SK-N-SH treated with all-trans-retinoic acid at 6 μM for 48 hours (cell line): Measurements from ENCODE around the gene SLC16A4.

ENCODE experiments used
- ATAC-seq: fragments of 200-7000 bp; cut with Tn5 transposase; 3 replicates; pipeline ENCODE4 v1.9.1; 2020; ENCODE audit warnings: mild to moderate bottlenecking, moderate library complexity
- BACH2 ChIP-seq: fragments of 250-450 bp; sonication (Bioruptor Pico); IDR thresholded peaks from 2 replicates; pipeline ENCODE4 v1.9.0; 2021; ENCODE audit warnings: mild to moderate bottlenecking, borderline replicate concordance
- ESRRG ChIP-seq: fragments of 250-450 bp; sonication (Bioruptor Pico); IDR thresholded peaks from 2 replicates; pipeline ENCODE4 v1.6.1; 2021; ENCODE audit warnings: mild to moderate bottlenecking
- GLIS3 ChIP-seq: fragments of 250-450 bp; sonication (Bioruptor Pico); IDR thresholded peaks from 2 replicates; pipeline ENCODE4 v1.5.0; 2020; ENCODE audit warnings: mild to moderate bottlenecking, moderate library complexity
- ISL1 ChIP-seq: fragments of 250-450 bp; sonication (Bioruptor Pico); IDR thresholded peaks from 2 replicates; pipeline ENCODE4 v2.1.2; 2022; ENCODE audit warnings: mild to moderate bottlenecking, moderate library complexity
- OSR1 ChIP-seq: fragments of 250-450 bp; sonication (Bioruptor Pico); IDR thresholded peaks from 2 replicates; pipeline ENCODE4 v1.8.0; 2022; ENCODE audit warnings: moderate library complexity, mild to moderate bottlenecking, inconsistent platforms
- PPARA ChIP-seq: fragments of 250-450 bp; sonication (Bioruptor Pico); IDR thresholded peaks from 2 replicates; pipeline ENCODE4 v1.5.0; 2020; ENCODE audit warnings: mild to moderate bottlenecking, borderline replicate concordance
- RARB ChIP-seq: fragments of 250-450 bp; sonication (Bioruptor Pico); IDR thresholded peaks from 2 replicates; pipeline ENCODE4 v1.8.0; 2021; ENCODE audit warnings: mild to moderate bottlenecking, moderate library complexity
- TCF4 ChIP-seq: fragments of 250-450 bp; sonication (Bioruptor Pico); IDR thresholded peaks from 2 replicates; pipeline ENCODE4 v1.8.0; 2021; ENCODE audit warnings: mild to moderate bottlenecking, moderate library complexity, borderline replicate concordance
- TOX ChIP-seq: fragments of 250-450 bp; sonication (Bioruptor Pico); IDR thresholded peaks from 2 replicates; pipeline ENCODE4 v1.8.0; 2021; ENCODE audit warnings: mild to moderate bottlenecking, moderate library complexity, borderline replicate concordance
- ZC3H10 ChIP-seq: fragments of 250-450 bp; sonication (Bioruptor Pico); IDR thresholded peaks from 2 replicates; pipeline ENCODE4 v1.5.1; 2021; ENCODE audit warnings: mild to moderate bottlenecking, moderate library complexity
- ZFP3 ChIP-seq: fragments of 250-450 bp; sonication (Bioruptor Pico); IDR thresholded peaks from 2 replicates; pipeline ENCODE4 v1.5.0; 2020; ENCODE audit warnings: mild to moderate bottlenecking, moderate library complexity
- ZFP30 ChIP-seq: fragments of 450-650 bp; formaldehyde crosslinking; IDR thresholded peaks from 2 replicates; pipeline ENCODE4 v1.5.0; 2022; ENCODE audit warnings: mild to moderate bottlenecking, moderate library complexity
- ZNF565 ChIP-seq: fragments of 450-650 bp; formaldehyde crosslinking; conservative IDR thresholded peaks from 2 replicates; pipeline ENCODE4 v1.5.0; 2020; ENCODE audit warnings: low read depth, mild to moderate bottlenecking, moderate library complexity
- ZNF70 ChIP-seq: fragments of 450-650 bp; formaldehyde crosslinking; IDR thresholded peaks from 2 replicates; pipeline ENCODE4 v1.5.0; 2020; ENCODE audit warnings: mild to moderate bottlenecking, moderate library complexity
- ZNF8 ChIP-seq: fragments of 450-650 bp; formaldehyde crosslinking; IDR thresholded peaks from 2 replicates; pipeline ENCODE4 v1.5.0; 2020; ENCODE audit warnings: mild to moderate bottlenecking, moderate library complexity
- TF ChIP-seq, protein P1 (sequence below): fragments of 250-450 bp; sonication (Bioruptor Pico); IDR thresholded peaks from 2 replicates; pipeline ENCODE4 v1.5.1; 2020; ENCODE audit warnings: low read depth, mild to moderate bottlenecking, moderate library complexity
- TF ChIP-seq, protein P2 (sequence below): fragments of 250-450 bp; sonication (Bioruptor Pico); IDR thresholded peaks from 2 replicates; pipeline ENCODE4 v1.8.0; 2020; ENCODE audit warnings: mild to moderate bottlenecking, moderate library complexity, borderline replicate concordance
- TF ChIP-seq, protein P3 (sequence below): fragments of 250-450 bp; sonication (Bioruptor Pico); IDR thresholded peaks from 2 replicates; pipeline ENCODE4 v1.8.0; 2021; ENCODE audit warnings: low read depth, mild to moderate bottlenecking, moderate library complexity, borderline replicate concordance
- TF ChIP-seq, protein P4 (sequence below): fragments of 250-450 bp; sonication (Bioruptor Pico); IDR thresholded peaks from 2 replicates; pipeline ENCODE4 v1.5.1; 2021; ENCODE audit warnings: mild to moderate bottlenecking, moderate library complexity
- TF ChIP-seq, protein P5 (sequence below): fragments of 250-450 bp; sonication (Bioruptor Pico); IDR thresholded peaks from 2 replicates; pipeline ENCODE4 v1.5.0; 2020; ENCODE audit warnings: mild to moderate bottlenecking, moderate library complexity

SLC16A4 gene

DNA sequence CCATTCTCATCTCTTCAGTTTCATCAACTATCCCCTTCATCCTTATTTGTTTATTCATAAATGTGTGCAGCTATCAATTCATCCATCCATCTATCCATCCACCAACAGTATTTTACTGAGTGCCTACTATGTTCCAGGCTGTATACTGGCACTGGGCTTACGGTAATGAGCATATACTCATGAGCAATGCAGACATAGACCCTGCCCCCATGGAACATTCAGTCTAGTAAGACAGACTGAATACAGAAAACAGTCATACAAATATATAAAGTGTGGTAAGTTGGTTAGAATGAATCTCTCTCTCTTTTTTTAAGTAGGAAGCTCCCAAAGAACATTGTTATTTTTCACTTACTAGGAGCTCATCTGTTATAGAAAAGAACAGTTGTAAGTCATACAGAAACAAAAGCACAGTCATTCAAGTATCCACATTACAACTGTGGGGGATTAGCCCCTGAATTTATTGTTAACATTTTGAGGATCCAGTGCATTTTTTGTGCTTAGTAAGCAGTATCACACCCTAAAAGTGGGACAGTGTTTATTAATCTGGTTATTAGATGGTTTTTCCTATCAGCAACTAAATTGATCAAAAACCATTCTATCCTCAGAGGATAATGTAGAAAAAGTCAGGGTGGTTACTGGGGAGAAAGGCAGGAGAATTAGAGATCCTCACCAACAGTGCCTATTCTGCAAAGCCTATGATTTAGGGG lies 3.6 kb downstream of the SLC16A4 start (continued):
- TF ChIP-seq, protein P1, sequence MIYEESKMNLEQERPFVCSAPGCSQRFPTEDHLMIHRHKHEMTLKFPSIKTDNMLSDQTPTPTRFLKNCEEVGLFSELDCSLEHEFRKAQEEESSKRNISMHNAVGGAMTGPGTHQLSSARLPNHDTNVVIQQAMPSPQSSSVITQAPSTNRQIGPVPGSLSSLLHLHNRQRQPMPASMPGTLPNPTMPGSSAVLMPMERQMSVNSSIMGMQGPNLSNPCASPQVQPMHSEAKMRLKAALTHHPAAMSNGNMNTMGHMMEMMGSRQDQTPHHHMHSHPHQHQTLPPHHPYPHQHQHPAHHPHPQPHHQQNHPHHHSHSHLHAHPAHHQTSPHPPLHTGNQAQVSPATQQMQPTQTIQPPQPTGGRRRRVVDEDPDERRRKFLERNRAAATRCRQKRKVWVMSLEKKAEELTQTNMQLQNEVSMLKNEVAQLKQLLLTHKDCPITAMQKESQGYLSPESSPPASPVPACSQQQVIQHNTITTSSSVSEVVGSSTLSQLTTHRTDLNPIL (CRISPR knock-in tag) = no peak
- no peak for TF ChIP-seq TOX (CRISPR knock-in tag)

DNA sequence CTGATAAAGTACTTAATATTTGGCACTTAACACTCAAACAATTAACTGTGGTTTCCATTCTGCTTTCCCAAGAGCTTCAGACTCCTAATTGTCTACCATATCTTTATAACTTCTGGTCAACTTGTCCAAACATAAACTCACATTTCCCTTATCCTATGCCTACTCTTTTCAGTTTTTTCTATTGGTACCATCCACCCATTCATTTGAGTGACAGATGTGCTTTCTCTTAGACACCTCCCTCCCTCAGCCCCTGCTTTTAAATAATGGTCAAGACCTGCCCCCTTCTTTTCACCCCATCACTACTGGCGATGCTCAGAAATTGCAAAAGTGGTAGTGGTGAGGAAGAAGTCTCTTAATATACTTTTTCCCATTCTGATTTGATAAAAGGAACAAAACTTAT lies 5.5 kb downstream of the SLC16A4 start:
- TF ChIP-seq ZNF8 (CRISPR knock-in tag) (no peak), ZFP3 (CRISPR knock-in tag) (no peak), OSR1 (CRISPR knock-in tag) (no peak), PPARA (CRISPR knock-in tag) (no peak), TCF4 (no peak), ZNF565 (CRISPR knock-in tag) (no peak), ZC3H10 (CRISPR knock-in tag) (no peak), RARB (no peak), GLIS3 (CRISPR knock-in tag) (no peak), ESRRG (CRISPR knock-in tag) (no peak), BACH2 (CRISPR knock-in tag) (no peak), ZNF70 (CRISPR knock-in tag) (no peak), ZFP30 (CRISPR knock-in tag) (no peak), ISL1 (CRISPR knock-in tag) (no peak), TOX (CRISPR knock-in tag) (no peak)
- TF ChIP-seq, protein P2, sequence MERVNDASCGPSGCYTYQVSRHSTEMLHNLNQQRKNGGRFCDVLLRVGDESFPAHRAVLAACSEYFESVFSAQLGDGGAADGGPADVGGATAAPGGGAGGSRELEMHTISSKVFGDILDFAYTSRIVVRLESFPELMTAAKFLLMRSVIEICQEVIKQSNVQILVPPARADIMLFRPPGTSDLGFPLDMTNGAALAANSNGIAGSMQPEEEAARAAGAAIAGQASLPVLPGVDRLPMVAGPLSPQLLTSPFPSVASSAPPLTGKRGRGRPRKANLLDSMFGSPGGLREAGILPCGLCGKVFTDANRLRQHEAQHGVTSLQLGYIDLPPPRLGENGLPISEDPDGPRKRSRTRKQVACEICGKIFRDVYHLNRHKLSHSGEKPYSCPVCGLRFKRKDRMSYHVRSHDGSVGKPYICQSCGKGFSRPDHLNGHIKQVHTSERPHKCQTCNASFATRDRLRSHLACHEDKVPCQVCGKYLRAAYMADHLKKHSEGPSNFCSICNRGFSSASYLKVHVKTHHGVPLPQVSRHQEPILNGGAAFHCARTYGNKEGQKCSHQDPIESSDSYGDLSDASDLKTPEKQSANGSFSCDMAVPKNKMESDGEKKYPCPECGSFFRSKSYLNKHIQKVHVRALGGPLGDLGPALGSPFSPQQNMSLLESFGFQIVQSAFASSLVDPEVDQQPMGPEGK = no peak
- TF ChIP-seq, protein P3, sequence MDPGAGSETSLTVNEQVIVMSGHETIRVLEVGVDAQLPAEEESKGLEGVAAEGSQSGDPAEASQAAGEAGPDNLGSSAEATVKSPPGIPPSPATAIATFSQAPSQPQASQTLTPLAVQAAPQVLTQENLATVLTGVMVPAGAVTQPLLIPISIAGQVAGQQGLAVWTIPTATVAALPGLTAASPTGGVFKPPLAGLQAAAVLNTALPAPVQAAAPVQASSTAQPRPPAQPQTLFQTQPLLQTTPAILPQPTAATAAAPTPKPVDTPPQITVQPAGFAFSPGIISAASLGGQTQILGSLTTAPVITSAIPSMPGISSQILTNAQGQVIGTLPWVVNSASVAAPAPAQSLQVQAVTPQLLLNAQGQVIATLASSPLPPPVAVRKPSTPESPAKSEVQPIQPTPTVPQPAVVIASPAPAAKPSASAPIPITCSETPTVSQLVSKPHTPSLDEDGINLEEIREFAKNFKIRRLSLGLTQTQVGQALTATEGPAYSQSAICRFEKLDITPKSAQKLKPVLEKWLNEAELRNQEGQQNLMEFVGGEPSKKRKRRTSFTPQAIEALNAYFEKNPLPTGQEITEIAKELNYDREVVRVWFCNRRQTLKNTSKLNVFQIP (CRISPR knock-in tag) = no peak
- TF ChIP-seq, protein P4, sequence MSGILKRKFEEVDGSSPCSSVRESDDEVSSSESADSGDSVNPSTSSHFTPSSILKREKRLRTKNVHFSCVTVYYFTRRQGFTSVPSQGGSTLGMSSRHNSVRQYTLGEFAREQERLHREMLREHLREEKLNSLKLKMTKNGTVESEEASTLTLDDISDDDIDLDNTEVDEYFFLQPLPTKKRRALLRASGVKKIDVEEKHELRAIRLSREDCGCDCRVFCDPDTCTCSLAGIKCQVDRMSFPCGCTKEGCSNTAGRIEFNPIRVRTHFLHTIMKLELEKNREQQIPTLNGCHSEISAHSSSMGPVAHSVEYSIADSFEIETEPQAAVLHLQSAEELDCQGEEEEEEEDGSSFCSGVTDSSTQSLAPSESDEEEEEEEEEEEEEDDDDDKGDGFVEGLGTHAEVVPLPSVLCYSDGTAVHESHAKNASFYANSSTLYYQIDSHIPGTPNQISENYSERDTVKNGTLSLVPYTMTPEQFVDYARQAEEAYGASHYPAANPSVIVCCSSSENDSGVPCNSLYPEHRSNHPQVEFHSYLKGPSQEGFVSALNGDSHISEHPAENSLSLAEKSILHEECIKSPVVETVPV (CRISPR knock-in tag) = no peak
- TF ChIP-seq, protein P1 (CRISPR knock-in tag) = no peak
- TF ChIP-seq, protein P5, sequence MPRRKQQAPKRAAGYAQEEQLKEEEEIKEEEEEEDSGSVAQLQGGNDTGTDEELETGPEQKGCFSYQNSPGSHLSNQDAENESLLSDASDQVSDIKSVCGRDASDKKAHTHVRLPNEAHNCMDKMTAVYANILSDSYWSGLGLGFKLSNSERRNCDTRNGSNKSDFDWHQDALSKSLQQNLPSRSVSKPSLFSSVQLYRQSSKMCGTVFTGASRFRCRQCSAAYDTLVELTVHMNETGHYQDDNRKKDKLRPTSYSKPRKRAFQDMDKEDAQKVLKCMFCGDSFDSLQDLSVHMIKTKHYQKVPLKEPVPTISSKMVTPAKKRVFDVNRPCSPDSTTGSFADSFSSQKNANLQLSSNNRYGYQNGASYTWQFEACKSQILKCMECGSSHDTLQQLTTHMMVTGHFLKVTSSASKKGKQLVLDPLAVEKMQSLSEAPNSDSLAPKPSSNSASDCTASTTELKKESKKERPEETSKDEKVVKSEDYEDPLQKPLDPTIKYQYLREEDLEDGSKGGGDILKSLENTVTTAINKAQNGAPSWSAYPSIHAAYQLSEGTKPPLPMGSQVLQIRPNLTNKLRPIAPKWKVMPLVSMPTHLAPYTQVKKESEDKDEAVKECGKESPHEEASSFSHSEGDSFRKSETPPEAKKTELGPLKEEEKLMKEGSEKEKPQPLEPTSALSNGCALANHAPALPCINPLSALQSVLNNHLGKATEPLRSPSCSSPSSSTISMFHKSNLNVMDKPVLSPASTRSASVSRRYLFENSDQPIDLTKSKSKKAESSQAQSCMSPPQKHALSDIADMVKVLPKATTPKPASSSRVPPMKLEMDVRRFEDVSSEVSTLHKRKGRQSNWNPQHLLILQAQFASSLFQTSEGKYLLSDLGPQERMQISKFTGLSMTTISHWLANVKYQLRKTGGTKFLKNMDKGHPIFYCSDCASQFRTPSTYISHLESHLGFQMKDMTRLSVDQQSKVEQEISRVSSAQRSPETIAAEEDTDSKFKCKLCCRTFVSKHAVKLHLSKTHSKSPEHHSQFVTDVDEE = no peak
- ATAC-seq = no peak
